GM20000 (cell line): ENCODE data around the gene SLC25A24.
"Not testable (repeated sequence)": the region's sequence is repeated elsewhere in the genome, so short reads cannot be mapped to it uniquely, and the experiment has no call there.

ENCODE experiments used
- DNase-seq: peaks from one replicate; pipeline ENCODE4 v3.0.0; 2012; ENCODE audit warnings: low spot score
- TF ChIP-seq, protein P1 (sequence below): IDR thresholded peaks from 2 replicates; pipeline ENCODE4 v1.5.1; 2012; ENCODE audit warnings: mild to moderate bottlenecking, control low read depth; ENCODE audit errors: extremely low read depth, missing control alignments

The SLC25A24 gene

GRCh38 chr1:108142773-108143394 lies 57.3 kb downstream of the SLC25A24 start:
- DNase-seq = no peak
- TF ChIP-seq, protein P1, sequence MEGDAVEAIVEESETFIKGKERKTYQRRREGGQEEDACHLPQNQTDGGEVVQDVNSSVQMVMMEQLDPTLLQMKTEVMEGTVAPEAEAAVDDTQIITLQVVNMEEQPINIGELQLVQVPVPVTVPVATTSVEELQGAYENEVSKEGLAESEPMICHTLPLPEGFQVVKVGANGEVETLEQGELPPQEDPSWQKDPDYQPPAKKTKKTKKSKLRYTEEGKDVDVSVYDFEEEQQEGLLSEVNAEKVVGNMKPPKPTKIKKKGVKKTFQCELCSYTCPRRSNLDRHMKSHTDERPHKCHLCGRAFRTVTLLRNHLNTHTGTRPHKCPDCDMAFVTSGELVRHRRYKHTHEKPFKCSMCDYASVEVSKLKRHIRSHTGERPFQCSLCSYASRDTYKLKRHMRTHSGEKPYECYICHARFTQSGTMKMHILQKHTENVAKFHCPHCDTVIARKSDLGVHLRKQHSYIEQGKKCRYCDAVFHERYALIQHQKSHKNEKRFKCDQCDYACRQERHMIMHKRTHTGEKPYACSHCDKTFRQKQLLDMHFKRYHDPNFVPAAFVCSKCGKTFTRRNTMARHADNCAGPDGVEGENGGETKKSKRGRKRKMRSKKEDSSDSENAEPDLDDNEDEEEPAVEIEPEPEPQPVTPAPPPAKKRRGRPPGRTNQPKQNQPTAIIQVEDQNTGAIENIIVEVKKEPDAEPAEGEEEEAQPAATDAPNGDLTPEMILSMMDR = no peak

DNA sequence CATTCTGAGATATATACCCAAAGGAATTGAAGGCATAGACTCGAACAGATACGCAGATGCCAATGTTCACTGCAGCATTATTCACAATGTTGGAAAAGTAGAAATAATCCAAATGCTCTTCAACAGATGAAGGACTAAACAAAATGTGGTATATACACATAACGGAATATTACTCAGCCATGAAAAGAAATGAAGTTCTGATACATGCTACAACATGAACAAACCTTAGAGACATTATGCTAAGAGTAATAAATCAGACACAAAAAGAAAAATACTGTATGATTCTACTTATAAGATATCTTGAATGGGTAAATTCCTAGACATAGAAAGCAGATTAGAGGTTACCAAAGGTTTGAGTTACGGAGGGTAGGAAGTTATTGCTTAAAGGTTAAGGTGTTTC lies 57.9 kb downstream of the SLC25A24 start:
- TF ChIP-seq, protein P1 = no peak
- DNase-seq = no peak

DNA sequence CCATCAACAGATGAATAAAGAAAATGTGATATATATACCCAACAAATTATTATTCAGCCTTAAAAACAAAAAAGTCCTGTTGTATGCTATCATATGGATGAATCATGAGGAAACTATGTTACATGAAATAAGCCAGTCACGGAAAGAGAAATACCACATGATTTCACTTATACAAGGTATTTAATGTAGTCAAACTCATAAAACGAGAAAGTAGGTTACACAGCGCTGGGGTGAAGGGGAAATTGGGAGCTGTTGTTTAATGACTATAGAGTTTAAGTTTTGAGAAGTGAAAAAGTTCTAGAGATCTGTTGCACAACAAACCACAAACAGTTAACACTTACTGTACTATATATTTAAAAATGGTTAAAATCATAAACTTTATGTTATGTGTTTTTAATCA lies 58.5 kb downstream of the SLC25A24 start:
- no peak for DNase-seq
- TF ChIP-seq, protein P1 = no peak

- TF ChIP-seq, protein P1 = no peak
- DNase-seq = no peak
Observed at GRCh38 chr1:108140936-108141335, 59.2 kb downstream of the SLC25A24 start.

GRCh38 chr1:108140177-108140576 lies 60.0 kb downstream of the SLC25A24 start:
- TF ChIP-seq, protein P1 = no peak
- no peak for DNase-seq

GRCh38 chr1:108139555-108139954 lies 60.6 kb downstream of the SLC25A24 start:
- DNase-seq = not testable (repeated sequence)

GRCh38 chr1:108133148-108133547 lies 67.0 kb downstream of the SLC25A24 start:
- DNase-seq = not testable (repeated sequence)

GRCh38 chr1:108132367-108132766 lies 67.8 kb downstream of the SLC25A24 start:
- not testable (repeated sequence) for DNase-seq

- not testable (repeated sequence) for DNase-seq
Observed at GRCh38 chr1:108131281-108131680, 68.9 kb downstream of the SLC25A24 start.

GRCh38 chr1:108130794-108131193 lies 69.3 kb downstream of the SLC25A24 start:
- TF ChIP-seq, protein P1 = no peak
- no peak for DNase-seq
